Osteocyte (in vitro differentiated cells): ENCODE measurements around the gene KLK7. TPM values are rescaled to one million over a fixed set of nuclear protein-coding genes. Genes with fewer than 3 reads are reported as not detected.

Experiments
- DNase-seq: peaks from one replicate; pipeline ENCODE4 v3.0.0; 2021; ENCODE audit warnings: mixed read lengths; ENCODE audit not compliant: unreplicated experiment; ENCODE audit errors: extremely low spot score
- H3K27ac Mint-ChIP-seq: one replicate; pipeline ENCODE4 v1.8.0; 2021; ENCODE audit warnings: mild to moderate bottlenecking, mixed read lengths; ENCODE audit not compliant: unreplicated experiment
- H3K27me3 Mint-ChIP-seq: one replicate; pipeline ENCODE4 v1.8.0; 2021; ENCODE audit warnings: mixed read lengths; ENCODE audit not compliant: unreplicated experiment
- H3K36me3 Mint-ChIP-seq: one replicate; pipeline ENCODE4 v1.8.0; 2021; ENCODE audit warnings: mixed read lengths; ENCODE audit not compliant: unreplicated experiment
- H3K4me1 Mint-ChIP-seq: one replicate; pipeline ENCODE4 v1.8.0; 2021; ENCODE audit warnings: mixed read lengths; ENCODE audit not compliant: unreplicated experiment
- H3K4me3 Mint-ChIP-seq: one replicate; pipeline ENCODE4 v1.8.0; 2021; ENCODE audit warnings: mild to moderate bottlenecking, moderate library complexity, mixed read lengths; ENCODE audit not compliant: unreplicated experiment
- H3K9me3 Mint-ChIP-seq: one replicate; pipeline ENCODE4 v1.8.0; 2021; ENCODE audit warnings: mixed read lengths; ENCODE audit not compliant: unreplicated experiment
- CTCF ChIP-seq: fragments of 200-600 bp; sonication (generic); IDR thresholded peaks from 2 replicates; pipeline ENCODE4 v1.5.0; 2021; ENCODE audit warnings: antibody characterized with exemption, mild to moderate bottlenecking, moderate library complexity
- total RNA-seq: library from RNA; stranded (reverse); gene quantifications from 2 replicates; pipeline ENCODE4 v1.2.1, GENCODE V29; 2021

Gene KLK7
- total RNA-seq, 1 donor from 2014 or later = not detected

- no peaks in the 10 kb centered on the region for H3K9me3 Mint-ChIP-seq
- H3K27me3 Mint-ChIP-seq = no peaks in the 10 kb centered on the region
- no peak overlapping the region for H3K4me3 Mint-ChIP-seq
- no peak for TF ChIP-seq CTCF
- DNase-seq = no peak
- no peaks in the 10 kb centered on the region for H3K36me3 Mint-ChIP-seq
- no peak overlapping the region for H3K27ac Mint-ChIP-seq
- H3K4me1 Mint-ChIP-seq = no peaks in the 10 kb centered on the region
Observed at GRCh38 chr19:50931023-50931422, 52.7 kb downstream of the KLK7 start.

- TF ChIP-seq CTCF = no peak
- H3K36me3 Mint-ChIP-seq = no peaks in the 10 kb centered on the region
- no peaks in the 10 kb centered on the region for H3K9me3 Mint-ChIP-seq
- no peak overlapping the region for H3K4me3 Mint-ChIP-seq
- no peak overlapping the region for H3K27ac Mint-ChIP-seq
- H3K27me3 Mint-ChIP-seq = no peaks in the 10 kb centered on the region
- DNase-seq = no peak
- H3K4me1 Mint-ChIP-seq = no peaks in the 10 kb centered on the region
Observed at GRCh38 chr19:50928831-50929230, 54.9 kb downstream of the KLK7 start.

Other genes with a start within 250 kb of the KLK7 start
- not detected in 2 replicates for gene GPR32, start 213.5 kb downstream of the KLK7 start, total RNA-seq
- not detected in 2 replicates for gene ACP4, start 193.5 kb downstream of the KLK7 start, total RNA-seq
- not detected in 2 replicates for gene KLK1, start 160.1 kb downstream of the KLK7 start, total RNA-seq
- gene KLK15, start 150.3 kb downstream of the KLK7 start, total RNA-seq = not detected in 2 replicates
- not detected in 2 replicates for gene KLK3, start 129.0 kb downstream of the KLK7 start, total RNA-seq
- not detected in 2 replicates for gene KLK2, start 110.5 kb downstream of the KLK7 start, total RNA-seq
- gene KLK4, start 72.5 kb downstream of the KLK7 start, total RNA-seq = not detected in 2 replicates
- gene KLK5, start 30.9 kb downstream of the KLK7 start, total RNA-seq = not detected in 2 replicates
- not detected in 2 replicates for gene KLK6, start 14.3 kb downstream of the KLK7 start, total RNA-seq
- gene KLK8, start 17.7 kb upstream of the KLK7 start, total RNA-seq = not detected in 2 replicates
- gene KLK10, start 35.8 kb upstream of the KLK7 start, total RNA-seq = not detected in 2 replicates
- gene KLK11, start 42.7 kb upstream of the KLK7 start, total RNA-seq = not detected in 2 replicates
- not detected in 2 replicates for gene KLK12, start 51.1 kb upstream of the KLK7 start, total RNA-seq
- gene KLK13, start 81.2 kb upstream of the KLK7 start, total RNA-seq = not detected in 2 replicates
- gene KLK14, start 99.0 kb upstream of the KLK7 start, total RNA-seq = not detected in 2 replicates
- 5.6 and 6.5 TPM in 2 replicates for gene CTU1, start 124.5 kb upstream of the KLK7 start, total RNA-seq
- gene SIGLEC9, start 141.0 kb upstream of the KLK7 start, total RNA-seq = not detected in 2 replicates
- not detected in 2 replicates for gene SIGLEC7, start 158.4 kb upstream of the KLK7 start, total RNA-seq
- gene CD33, start 241.2 kb upstream of the KLK7 start, total RNA-seq = not detected in 2 replicates